Measurements from ENCODE around the gene KRTAP24-1.

KRTAP24-1 gene

GRCh38 chr21:30234050-30234449, 48.7 kb downstream of the KRTAP24-1 start:
- no peak for DNase-seq (ENCODE audit: low spot score)

GRCh38 chr21:30233228-30234020, 49.3 kb downstream of the KRTAP24-1 start:
- no peak for DNase-seq (ENCODE audit: low spot score)

DNA sequence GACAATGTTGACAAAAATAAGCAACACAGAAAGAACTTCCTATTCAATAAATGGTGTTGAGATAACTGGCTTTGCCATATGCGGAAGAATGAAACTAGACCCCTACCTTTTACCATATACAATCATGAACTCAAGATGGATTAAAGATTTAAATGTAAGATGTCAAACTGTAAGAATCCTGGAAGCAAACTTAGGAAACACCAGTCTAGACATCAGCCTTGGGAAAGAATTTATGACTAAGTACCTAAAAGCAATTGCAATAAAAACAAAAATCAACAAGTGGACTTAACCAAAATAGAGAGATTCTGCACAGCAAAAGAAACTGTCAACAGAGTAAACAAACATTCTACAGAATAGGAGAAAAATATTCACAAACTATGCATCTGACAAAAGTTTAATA, 50.7 kb downstream of the KRTAP24-1 start:
- DNase-seq (ENCODE audit: low spot score): no peak

Data from hematopoietic multipotent progenitor cell treated with erythropoietin and hydrocortisone succinate and interleukin-3 and kit ligand, for 17 days (in vitro differentiated cells).